GM23338 (cell line): ENCODE results near the gene RIF1. TPM values are rescaled to one million over a fixed set of nuclear protein-coding genes. Genes with fewer than 3 reads are reported as not detected.

Experiments used
- ATAC-seq: fragments of 200-7000 bp; cut with Tn5 transposase; 3 replicates; pipeline ENCODE4 v1.9.1; 2020
- DNase-seq: peaks from one replicate; pipeline ENCODE4 v3.0.0-alpha.2; 2015; ENCODE audit warnings: low spot score
- H2AFZ ChIP-seq: fragments of 200-600 bp; sonication (generic); 2 replicates; pipeline ENCODE4 v1.8.0; 2016; ENCODE audit warnings: antibody characterized with exemption, mild to moderate bottlenecking, moderate library complexity
- H3F3A ChIP-seq: fragments of 200-600 bp; sonication (generic); replicated peaks from 2 replicates; pipeline ENCODE4 v1.8.0; 2017; ENCODE audit warnings: antibody characterized with exemption, mixed run types, low read depth
- H3K27ac ChIP-seq: fragments of 200-600 bp; sonication (generic); 2 replicates; pipeline ENCODE4 v1.6.1; 2016; ENCODE audit warnings: low read depth
- H3K27me3 ChIP-seq: fragments of 200-600 bp; sonication (generic); 2 replicates; pipeline ENCODE4 v1.8.0; 2016; ENCODE audit warnings: mild to moderate bottlenecking, mixed run types, moderate library complexity; ENCODE audit not compliant: insufficient read depth
- H3K36me3 ChIP-seq: fragments of 200-600 bp; sonication (generic); 2 replicates; pipeline ENCODE4 v1.8.0; 2016; ENCODE audit warnings: mild to moderate bottlenecking; ENCODE audit not compliant: insufficient read depth
- H3K4me1 ChIP-seq: fragments of 200-600 bp; sonication (generic); 2 replicates; pipeline ENCODE4 v1.8.0; 2016; ENCODE audit warnings: mild to moderate bottlenecking, moderate library complexity; ENCODE audit not compliant: insufficient read depth
- H3K4me2 ChIP-seq: fragments of 200-600 bp; sonication (generic); 2 replicates; pipeline ENCODE4 v1.7.1; 2017; ENCODE audit warnings: mixed run types
- H3K4me3 ChIP-seq: fragments of 200-600 bp; sonication (generic); 2 replicates; pipeline ENCODE4 v1.6.1; 2016; ENCODE audit warnings: mixed run types
- H3K79me2 ChIP-seq: fragments of 200-600 bp; sonication (generic); replicated peaks from 2 replicates; pipeline ENCODE4 v1.8.0; 2017; ENCODE audit warnings: mild to moderate bottlenecking; ENCODE audit not compliant: insufficient read depth
- H3K9me2 ChIP-seq: fragments of 200-600 bp; sonication (generic); 2 replicates; pipeline ENCODE4 v1.8.0; 2017; ENCODE audit not compliant: insufficient read depth
- H4K20me1 ChIP-seq: fragments of 200-600 bp; sonication (generic); replicated peaks from 2 replicates; pipeline ENCODE4 v1.8.0; 2017; ENCODE audit warnings: mild to moderate bottlenecking; ENCODE audit not compliant: insufficient read depth
- H3K27ac Mint-ChIP-seq: 2 replicates; pipeline ENCODE4 v1.8.0; 2020; ENCODE audit warnings: inconsistent platforms, mild to moderate bottlenecking, moderate library complexity, mixed read lengths
- H3K27me3 Mint-ChIP-seq: 3 replicates; pipeline ENCODE4 v1.8.0; 2022; ENCODE audit warnings: low read depth, mild to moderate bottlenecking, moderate library complexity, mixed read lengths, inconsistent platforms; ENCODE audit not compliant: insufficient read depth, poor library complexity
- H3K36me3 Mint-ChIP-seq: 3 replicates; pipeline ENCODE4 v1.8.0; 2021; ENCODE audit warnings: low read depth, mild to moderate bottlenecking, inconsistent platforms, moderate library complexity, mixed read lengths
- H3K4me1 Mint-ChIP-seq: 3 replicates; pipeline ENCODE4 v1.8.0; 2020; ENCODE audit warnings: mild to moderate bottlenecking, inconsistent platforms, mixed read lengths
- H3K4me3 Mint-ChIP-seq: 3 replicates; pipeline ENCODE4 v1.8.0; 2021; ENCODE audit warnings: moderate library complexity, mild to moderate bottlenecking, inconsistent platforms, mixed read lengths
- H3K9me3 Mint-ChIP-seq: 3 replicates; pipeline ENCODE4 v1.8.0; 2020; ENCODE audit warnings: moderate library complexity, mild to moderate bottlenecking, inconsistent platforms, mixed read lengths
- EZH2 ChIP-seq: fragments of 200-600 bp; sonication (generic); IDR thresholded peaks from one replicate; pipeline ENCODE4 v1.8.0; 2017; ENCODE audit warnings: antibody characterized with exemption, mild to moderate bottlenecking, low read depth; ENCODE audit not compliant: unreplicated experiment
- POLR2AphosphoS5 ChIP-seq: IDR thresholded peaks from 2 replicates; pipeline ENCODE4 v1.6.1; 2016; ENCODE audit warnings: antibody characterized with exemption, low read depth
- ZNF331 ChIP-seq: fragments of 250-450 bp; sonication (Bioruptor Pico); IDR thresholded peaks from 2 replicates; pipeline ENCODE4 v1.5.0; 2020; ENCODE audit warnings: low read depth, mild to moderate bottlenecking, moderate library complexity
- polyA plus RNA-seq: library from polyadenylated mRNA; unstranded; fragments of >200 nt; fragmentation: Nextera tagmentation; extraction: Ambion mirVana; gene quantifications from 2 replicates; pipeline ENCODE4 v1.2.1, GENCODE V29; 2016
- total RNA-seq: library from RNA; depleted of rRNA; stranded (reverse); fragments of >200 nt; shearing (Covaris generic); gene quantifications from 2 replicates; pipeline ENCODE4 v1.2.3, GENCODE V29; 2014
- TF ChIP-seq, protein P1 (sequence below): fragments of 250-450 bp; sonication (Bioruptor Pico); IDR thresholded peaks from 2 replicates; pipeline ENCODE4 v1.5.0; 2020; ENCODE audit warnings: mild to moderate bottlenecking, moderate library complexity
- TF ChIP-seq, protein P2 (sequence below): IDR thresholded peaks from one replicate; pipeline ENCODE4 v1.6.1; 2018; ENCODE audit warnings: antibody characterized with exemption; ENCODE audit not compliant: unreplicated experiment
- TF ChIP-seq, protein P3 (sequence below): IDR thresholded peaks from 2 replicates; pipeline ENCODE4 v1.6.1; 2016; ENCODE audit warnings: antibody characterized with exemption
- TF ChIP-seq, protein P4 (sequence below), 2 experiments: fragments of 200-600 bp in 1 of 2; sonication (generic) in 1 of 2; conservative IDR thresholded peaks; 2 replicates each; pipeline versions ENCODE4 v1.5.1 to v1.6.1; 2016 to 2017; ENCODE audit warnings: antibody characterized with exemption in 2 of 2, low read depth in 2 of 2, mild to moderate bottlenecking in 2 of 2, moderate library complexity in 1 of 2

RIF1 gene
- total and polyA plus RNA-seq, 2 experiments from 2014 or later = 68.5 to 134 TPM

DNA sequence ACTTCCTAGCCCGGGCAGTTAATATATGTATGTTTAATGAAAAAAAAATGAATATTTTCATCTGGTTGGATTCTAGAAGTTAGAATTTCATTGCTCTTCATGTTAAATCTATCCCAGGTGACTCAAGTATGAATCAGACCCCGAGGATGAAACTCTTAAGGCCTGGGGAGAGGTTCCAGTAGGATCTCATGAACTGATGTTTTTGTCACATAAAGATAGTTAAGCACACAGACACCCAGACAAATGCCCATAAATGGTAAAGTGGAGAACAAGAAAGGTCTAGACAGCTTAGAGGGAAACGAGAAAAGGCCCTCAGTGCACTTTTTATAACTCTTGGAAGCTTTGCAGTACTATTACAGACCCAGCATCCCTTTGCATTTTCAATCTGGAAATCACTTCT lies 114.1 kb downstream of the RIF1 start (continued):
- TF ChIP-seq, protein P1, sequence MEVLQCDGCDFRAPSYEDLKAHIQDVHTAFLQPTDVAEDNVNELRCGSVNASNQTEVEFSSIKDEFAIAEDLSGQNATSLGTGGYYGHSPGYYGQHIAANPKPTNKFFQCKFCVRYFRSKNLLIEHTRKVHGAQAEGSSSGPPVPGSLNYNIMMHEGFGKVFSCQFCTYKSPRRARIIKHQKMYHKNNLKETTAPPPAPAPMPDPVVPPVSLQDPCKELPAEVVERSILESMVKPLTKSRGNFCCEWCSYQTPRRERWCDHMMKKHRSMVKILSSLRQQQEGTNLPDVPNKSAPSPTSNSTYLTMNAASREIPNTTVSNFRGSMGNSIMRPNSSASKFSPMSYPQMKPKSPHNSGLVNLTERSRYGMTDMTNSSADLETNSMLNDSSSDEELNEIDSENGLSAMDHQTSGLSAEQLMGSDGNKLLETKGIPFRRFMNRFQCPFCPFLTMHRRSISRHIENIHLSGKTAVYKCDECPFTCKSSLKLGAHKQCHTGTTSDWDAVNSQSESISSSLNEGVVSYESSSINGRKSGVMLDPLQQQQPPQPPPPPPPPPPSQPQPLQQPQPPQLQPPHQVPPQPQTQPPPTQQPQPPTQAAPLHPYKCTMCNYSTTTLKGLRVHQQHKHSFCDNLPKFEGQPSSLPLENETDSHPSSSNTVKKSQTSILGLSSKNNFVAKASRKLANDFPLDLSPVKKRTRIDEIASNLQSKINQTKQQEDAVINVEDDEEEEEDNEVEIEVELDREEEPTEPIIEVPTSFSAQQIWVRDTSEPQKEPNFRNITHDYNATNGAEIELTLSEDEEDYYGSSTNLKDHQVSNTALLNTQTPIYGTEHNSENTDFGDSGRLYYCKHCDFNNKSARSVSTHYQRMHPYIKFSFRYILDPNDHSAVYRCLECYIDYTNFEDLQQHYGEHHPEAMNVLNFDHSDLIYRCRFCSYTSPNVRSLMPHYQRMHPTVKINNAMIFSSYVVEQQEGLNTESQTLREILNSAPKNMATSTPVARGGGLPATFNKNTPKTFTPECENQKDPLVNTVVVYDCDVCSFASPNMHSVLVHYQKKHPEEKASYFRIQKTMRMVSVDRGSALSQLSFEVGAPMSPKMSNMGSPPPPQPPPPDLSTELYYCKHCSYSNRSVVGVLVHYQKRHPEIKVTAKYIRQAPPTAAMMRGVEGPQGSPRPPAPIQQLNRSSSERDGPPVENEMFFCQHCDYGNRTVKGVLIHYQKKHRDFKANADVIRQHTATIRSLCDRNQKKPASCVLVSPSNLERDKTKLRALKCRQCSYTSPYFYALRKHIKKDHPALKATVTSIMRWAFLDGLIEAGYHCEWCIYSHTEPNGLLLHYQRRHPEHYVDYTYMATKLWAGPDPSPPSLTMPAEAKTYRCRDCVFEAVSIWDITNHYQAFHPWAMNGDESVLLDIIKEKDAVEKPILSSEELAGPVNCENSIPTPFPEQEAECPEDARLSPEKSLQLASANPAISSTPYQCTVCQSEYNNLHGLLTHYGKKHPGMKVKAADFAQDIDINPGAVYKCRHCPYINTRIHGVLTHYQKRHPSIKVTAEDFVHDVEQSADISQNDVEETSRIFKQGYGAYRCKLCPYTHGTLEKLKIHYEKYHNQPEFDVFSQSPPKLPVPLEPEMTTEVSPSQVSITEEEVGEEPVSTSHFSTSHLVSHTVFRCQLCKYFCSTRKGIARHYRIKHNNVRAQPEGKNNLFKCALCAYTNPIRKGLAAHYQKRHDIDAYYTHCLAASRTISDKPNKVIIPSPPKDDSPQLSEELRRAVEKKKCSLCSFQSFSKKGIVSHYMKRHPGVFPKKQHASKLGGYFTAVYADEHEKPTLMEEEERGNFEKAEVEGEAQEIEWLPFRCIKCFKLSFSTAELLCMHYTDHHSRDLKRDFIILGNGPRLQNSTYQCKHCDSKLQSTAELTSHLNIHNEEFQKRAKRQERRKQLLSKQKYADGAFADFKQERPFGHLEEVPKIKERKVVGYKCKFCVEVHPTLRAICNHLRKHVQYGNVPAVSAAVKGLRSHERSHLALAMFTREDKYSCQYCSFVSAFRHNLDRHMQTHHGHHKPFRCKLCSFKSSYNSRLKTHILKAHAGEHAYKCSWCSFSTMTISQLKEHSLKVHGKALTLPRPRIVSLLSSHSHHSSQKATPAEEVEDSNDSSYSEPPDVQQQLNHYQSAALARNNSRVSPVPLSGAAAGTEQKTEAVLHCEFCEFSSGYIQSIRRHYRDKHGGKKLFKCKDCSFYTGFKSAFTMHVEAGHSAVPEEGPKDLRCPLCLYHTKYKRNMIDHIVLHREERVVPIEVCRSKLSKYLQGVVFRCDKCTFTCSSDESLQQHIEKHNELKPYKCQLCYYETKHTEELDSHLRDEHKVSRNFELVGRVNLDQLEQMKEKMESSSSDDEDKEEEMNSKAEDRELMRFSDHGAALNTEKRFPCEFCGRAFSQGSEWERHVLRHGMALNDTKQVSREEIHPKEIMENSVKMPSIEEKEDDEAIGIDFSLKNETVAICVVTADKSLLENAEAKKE (CRISPR knock-in tag) = no peak
- TF ChIP-seq, protein P2, sequence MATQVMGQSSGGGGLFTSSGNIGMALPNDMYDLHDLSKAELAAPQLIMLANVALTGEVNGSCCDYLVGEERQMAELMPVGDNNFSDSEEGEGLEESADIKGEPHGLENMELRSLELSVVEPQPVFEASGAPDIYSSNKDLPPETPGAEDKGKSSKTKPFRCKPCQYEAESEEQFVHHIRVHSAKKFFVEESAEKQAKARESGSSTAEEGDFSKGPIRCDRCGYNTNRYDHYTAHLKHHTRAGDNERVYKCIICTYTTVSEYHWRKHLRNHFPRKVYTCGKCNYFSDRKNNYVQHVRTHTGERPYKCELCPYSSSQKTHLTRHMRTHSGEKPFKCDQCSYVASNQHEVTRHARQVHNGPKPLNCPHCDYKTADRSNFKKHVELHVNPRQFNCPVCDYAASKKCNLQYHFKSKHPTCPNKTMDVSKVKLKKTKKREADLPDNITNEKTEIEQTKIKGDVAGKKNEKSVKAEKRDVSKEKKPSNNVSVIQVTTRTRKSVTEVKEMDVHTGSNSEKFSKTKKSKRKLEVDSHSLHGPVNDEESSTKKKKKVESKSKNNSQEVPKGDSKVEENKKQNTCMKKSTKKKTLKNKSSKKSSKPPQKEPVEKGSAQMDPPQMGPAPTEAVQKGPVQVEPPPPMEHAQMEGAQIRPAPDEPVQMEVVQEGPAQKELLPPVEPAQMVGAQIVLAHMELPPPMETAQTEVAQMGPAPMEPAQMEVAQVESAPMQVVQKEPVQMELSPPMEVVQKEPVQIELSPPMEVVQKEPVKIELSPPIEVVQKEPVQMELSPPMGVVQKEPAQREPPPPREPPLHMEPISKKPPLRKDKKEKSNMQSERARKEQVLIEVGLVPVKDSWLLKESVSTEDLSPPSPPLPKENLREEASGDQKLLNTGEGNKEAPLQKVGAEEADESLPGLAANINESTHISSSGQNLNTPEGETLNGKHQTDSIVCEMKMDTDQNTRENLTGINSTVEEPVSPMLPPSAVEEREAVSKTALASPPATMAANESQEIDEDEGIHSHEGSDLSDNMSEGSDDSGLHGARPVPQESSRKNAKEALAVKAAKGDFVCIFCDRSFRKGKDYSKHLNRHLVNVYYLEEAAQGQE = no peak
- TF ChIP-seq, protein P3, sequence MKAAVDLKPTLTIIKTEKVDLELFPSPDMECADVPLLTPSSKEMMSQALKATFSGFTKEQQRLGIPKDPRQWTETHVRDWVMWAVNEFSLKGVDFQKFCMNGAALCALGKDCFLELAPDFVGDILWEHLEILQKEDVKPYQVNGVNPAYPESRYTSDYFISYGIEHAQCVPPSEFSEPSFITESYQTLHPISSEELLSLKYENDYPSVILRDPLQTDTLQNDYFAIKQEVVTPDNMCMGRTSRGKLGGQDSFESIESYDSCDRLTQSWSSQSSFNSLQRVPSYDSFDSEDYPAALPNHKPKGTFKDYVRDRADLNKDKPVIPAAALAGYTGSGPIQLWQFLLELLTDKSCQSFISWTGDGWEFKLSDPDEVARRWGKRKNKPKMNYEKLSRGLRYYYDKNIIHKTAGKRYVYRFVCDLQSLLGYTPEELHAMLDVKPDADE = no peak

DNA sequence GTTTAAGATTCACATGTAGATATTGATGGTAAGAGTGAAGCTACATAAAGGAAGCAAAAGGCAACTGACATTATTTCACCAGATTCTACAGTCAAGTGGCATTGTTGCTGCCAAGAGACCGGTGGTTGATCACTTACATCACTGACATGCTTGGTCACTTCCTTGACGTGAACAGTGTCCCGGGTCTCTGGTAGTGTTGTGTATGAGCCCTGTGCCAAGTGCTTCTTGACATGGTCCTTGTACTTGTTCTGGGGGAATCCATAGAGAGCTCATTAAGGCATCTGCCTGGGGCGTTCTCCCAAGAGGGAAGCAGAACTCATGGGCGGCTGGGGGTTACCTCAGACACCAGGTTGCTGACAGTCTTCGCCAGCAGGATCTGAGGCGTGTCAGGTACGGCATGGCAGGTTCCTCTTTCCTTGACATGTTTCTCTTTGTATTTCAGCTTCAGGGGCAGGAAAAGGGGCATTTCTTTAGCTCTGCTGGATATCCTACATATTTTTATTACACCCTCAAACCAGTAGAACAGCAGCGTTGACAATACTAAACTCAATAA lies 116.2 kb downstream of the RIF1 start:
- H3K4me3 Mint-ChIP-seq = no peak overlapping the region
- Histone ChIP-seq H3K79me2 (no peaks in the 10 kb centered on the region), H3K9me2 (peaks cover 4% of the 10 kb centered on the region; the same call in 1 of the 2 replicates), H3K36me3 (no peaks in the 10 kb centered on the region), H3K4me3 (no peak overlapping the region), H3K4me1 (peaks cover 5% of the 10 kb centered on the region), H3K27me3 (no peaks in the 10 kb centered on the region), H3F3A (no peaks in the 10 kb centered on the region), H3K4me2 (no peak overlapping the region), H3K27ac (no peak overlapping the region), H4K20me1 (no peaks in the 10 kb centered on the region), H2AFZ (no peak overlapping the region)
- no peak for ATAC-seq
- H3K27me3 Mint-ChIP-seq = no peaks in the 10 kb centered on the region
- H3K4me1 Mint-ChIP-seq = peaks cover 5% of the 10 kb centered on the region
- no peaks in the 10 kb centered on the region for H3K36me3 Mint-ChIP-seq
- DNase-seq = no peak
- TF ChIP-seq, protein P4, sequence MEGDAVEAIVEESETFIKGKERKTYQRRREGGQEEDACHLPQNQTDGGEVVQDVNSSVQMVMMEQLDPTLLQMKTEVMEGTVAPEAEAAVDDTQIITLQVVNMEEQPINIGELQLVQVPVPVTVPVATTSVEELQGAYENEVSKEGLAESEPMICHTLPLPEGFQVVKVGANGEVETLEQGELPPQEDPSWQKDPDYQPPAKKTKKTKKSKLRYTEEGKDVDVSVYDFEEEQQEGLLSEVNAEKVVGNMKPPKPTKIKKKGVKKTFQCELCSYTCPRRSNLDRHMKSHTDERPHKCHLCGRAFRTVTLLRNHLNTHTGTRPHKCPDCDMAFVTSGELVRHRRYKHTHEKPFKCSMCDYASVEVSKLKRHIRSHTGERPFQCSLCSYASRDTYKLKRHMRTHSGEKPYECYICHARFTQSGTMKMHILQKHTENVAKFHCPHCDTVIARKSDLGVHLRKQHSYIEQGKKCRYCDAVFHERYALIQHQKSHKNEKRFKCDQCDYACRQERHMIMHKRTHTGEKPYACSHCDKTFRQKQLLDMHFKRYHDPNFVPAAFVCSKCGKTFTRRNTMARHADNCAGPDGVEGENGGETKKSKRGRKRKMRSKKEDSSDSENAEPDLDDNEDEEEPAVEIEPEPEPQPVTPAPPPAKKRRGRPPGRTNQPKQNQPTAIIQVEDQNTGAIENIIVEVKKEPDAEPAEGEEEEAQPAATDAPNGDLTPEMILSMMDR (conservative IDR thresholded peaks at IDR 0.05; ENCODE audit: low read depth in 2 of 2) = no peak
- TF ChIP-seq ZNF331 (no peak), EZH2 (no peak), POLR2AphosphoS5 (no peak)
- no peaks in the 10 kb centered on the region for H3K9me3 Mint-ChIP-seq
- no peak overlapping the region for H3K27ac Mint-ChIP-seq
